ENCODE results near the gene SLC8A1.

- TF ChIP-seq, protein P1, sequence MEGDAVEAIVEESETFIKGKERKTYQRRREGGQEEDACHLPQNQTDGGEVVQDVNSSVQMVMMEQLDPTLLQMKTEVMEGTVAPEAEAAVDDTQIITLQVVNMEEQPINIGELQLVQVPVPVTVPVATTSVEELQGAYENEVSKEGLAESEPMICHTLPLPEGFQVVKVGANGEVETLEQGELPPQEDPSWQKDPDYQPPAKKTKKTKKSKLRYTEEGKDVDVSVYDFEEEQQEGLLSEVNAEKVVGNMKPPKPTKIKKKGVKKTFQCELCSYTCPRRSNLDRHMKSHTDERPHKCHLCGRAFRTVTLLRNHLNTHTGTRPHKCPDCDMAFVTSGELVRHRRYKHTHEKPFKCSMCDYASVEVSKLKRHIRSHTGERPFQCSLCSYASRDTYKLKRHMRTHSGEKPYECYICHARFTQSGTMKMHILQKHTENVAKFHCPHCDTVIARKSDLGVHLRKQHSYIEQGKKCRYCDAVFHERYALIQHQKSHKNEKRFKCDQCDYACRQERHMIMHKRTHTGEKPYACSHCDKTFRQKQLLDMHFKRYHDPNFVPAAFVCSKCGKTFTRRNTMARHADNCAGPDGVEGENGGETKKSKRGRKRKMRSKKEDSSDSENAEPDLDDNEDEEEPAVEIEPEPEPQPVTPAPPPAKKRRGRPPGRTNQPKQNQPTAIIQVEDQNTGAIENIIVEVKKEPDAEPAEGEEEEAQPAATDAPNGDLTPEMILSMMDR (IDR thresholded peaks at IDR 0.05) = no peak
- no peak for TF ChIP-seq POLR2A (IDR thresholded peaks at IDR 0.05)
These were observed 175.8 kb downstream of the SLC8A1 start for GRCh38 chr2:40276076-40276475.

Measured in adrenal gland (tissue), 5 donors.